CD4-positive, alpha-beta T cell (primary cell): ENCODE data around the gene SAP30BP. TPM values are rescaled to one million over a fixed set of nuclear protein-coding genes. Genes with fewer than 3 reads are reported as not detected.

Source experiments
- ATAC-seq: fragments of 200-7000 bp; cut with Tn5 transposase; one replicate; pipeline ENCODE4 v1.10.0; 2022; ENCODE audit warnings: mild to moderate bottlenecking; ENCODE audit not compliant: poor library complexity
- CTCF ChIA-PET: fragments of 350-600 bp; sonication (Branson Sonifier 250); formaldehyde crosslinking; loops from one replicate; lab custom pipeline; 2021; ENCODE audit warnings: antibody characterized with exemption, inconsistent platforms; lab: Charles Lee
- POLR2A ChIA-PET: fragments of 350-600 bp; sonication (Branson Sonifier 250); formaldehyde crosslinking; loops from one replicate; lab custom pipeline; 2021; ENCODE audit warnings: antibody characterized with exemption, inconsistent platforms; lab: Charles Lee
- DNase-seq, 14 experiments: peaks; one replicate each; pipeline ENCODE4 v3.0.0-alpha.2; 2013 to 2020; ENCODE audit warnings: mixed read lengths in 2 of 14
- H3K27ac ChIP-seq, 2 donors: one replicate each; pipeline versions ENCODE4 v1.5.1 to v1.7.0; 2013; ENCODE audit warnings: low read length in 2 of 2, low read depth in 1 of 2, mild to moderate bottlenecking in 1 of 2
- H3K27me3 ChIP-seq, 2 experiments: 1 replicate in 1 of 2; 2 replicates in 1 of 2; pipeline versions ENCODE4 v1.6.1 to v1.7.0; 2013; ENCODE audit warnings: low read length in 2 of 2, control low read depth in 1 of 2, mild to moderate bottlenecking in 1 of 2, moderate library complexity in 1 of 2; ENCODE audit not compliant: insufficient read depth in 2 of 2, control insufficient read depth in 1 of 2
- H3K36me3 ChIP-seq: one replicate; pipeline ENCODE4 v1.6.1; 2013; ENCODE audit warnings: low read length, control low read depth; ENCODE audit not compliant: insufficient read depth
- H3K4me1 ChIP-seq: one replicate; pipeline ENCODE4 v1.6.1; 2013; ENCODE audit warnings: low read length, control low read depth; ENCODE audit not compliant: insufficient read depth
- H3K4me3 ChIP-seq: one replicate; pipeline ENCODE4 v1.5.1; 2013; ENCODE audit warnings: mild to moderate bottlenecking, low read length, moderate library complexity
- H3K9me3 ChIP-seq, 2 experiments: 1 replicate in 1 of 2; 2 replicates in 1 of 2; pipeline versions ENCODE4 v1.6.1 to v1.7.0; 2013; ENCODE audit warnings: low read length in 2 of 2, mild to moderate bottlenecking in 2 of 2, control low read depth in 1 of 2, moderate library complexity in 1 of 2; ENCODE audit not compliant: control insufficient read depth in 1 of 2, insufficient read depth in 1 of 2
- H3K27ac Mint-ChIP-seq: one replicate; pipeline ENCODE4 v1.8.0; 2020; ENCODE audit warnings: mixed read lengths
- H3K27me3 Mint-ChIP-seq: one replicate; pipeline ENCODE4 v1.8.0; 2021; ENCODE audit warnings: mixed read lengths
- H3K36me3 Mint-ChIP-seq: one replicate; pipeline ENCODE4 v1.8.0; 2021; ENCODE audit warnings: low read depth, mixed read lengths
- H3K4me1 Mint-ChIP-seq: one replicate; pipeline ENCODE4 v1.8.0; 2021; ENCODE audit warnings: low read depth, mixed read lengths
- H3K4me3 Mint-ChIP-seq: one replicate; pipeline ENCODE4 v1.8.0; 2020; ENCODE audit warnings: mild to moderate bottlenecking, mixed read lengths
- H3K9me3 Mint-ChIP-seq: one replicate; pipeline ENCODE4 v1.8.0; 2020; ENCODE audit warnings: mixed read lengths
- CTCF ChIP-seq: fragments of 200-600 bp; IDR thresholded peaks from one replicate; pipeline ENCODE4 v1.8.0; 2022; ENCODE audit warnings: antibody characterized with exemption, mild to moderate bottlenecking
- intact Hi-C, 2 experiments: fragments of 100-400 bp; cut with DNase I in 1 of 2; cut with micrococcal nuclease in 1 of 2; formaldehyde crosslinking; loops; one replicate each; pipeline versions ENCODE4 v1.15.1 to v1.9.0; 2023 to 2025; cut with DNase I, micrococcal nuclease
- total RNA-seq, 174 experiments: library from RNA in 2 of 174; stranded (reverse) in 2 of 174; gene quantifications; one replicate each; pipeline ENCODE4 v1.2.3 and lab custom pipeline; 2021 to 2026

SAP30BP gene
- total RNA-seq, 2 experiments from 2014 or later: 209 to 227 TPM

DNA sequence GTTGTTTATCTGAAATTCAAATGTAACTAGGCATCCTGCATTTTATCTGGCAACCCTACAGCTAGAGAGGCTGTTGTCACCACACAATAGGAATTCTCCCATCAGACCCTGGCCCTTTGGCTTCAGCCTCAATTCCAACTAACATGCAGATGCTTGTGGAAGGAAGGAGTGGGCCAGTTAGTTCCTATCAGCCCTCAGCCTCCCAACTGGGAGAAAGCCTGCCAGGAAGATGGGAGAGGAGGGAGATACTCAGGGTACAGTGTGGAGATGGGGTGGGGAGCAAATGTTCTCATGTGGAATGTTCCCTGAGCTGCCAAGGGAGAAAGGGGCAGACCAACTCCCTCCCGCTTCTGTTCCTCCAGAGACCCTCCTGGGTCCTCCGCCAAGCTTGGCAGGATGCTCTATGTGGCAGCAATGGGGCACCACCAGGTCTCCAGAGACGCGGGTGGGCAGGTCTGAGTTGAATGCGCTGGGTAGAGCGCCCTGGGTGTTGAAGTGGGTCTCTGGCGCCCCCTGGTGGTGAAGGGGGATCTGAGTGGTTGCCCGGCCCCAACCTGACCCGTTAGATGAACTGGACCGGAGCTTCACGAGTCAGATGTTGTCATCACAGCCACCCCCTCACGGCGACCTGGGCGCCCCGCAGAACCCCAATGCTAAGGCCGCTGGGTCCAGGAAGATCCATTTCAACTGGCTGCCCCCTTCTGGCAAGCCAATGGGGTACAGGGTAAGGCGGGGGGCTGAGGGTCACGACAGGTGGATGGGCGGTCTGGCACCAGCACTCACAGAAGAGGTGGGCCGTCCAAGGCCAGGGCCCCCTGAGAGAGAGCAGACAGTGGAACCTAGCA, 82.6 kb downstream of the SAP30BP start:
- intact Hi-C loops: loop anchor here (1.0 to 10.0 kb wide), 6 partner anchors 38 to 485 kb away; partner anchors contain the start of genes GGA3 (in 1 of the 2), MRPS7 (in 1 of the 2) and SMIM5 (in 1 of the 2)
- ATAC-seq (peak; percentile 70), DNase-seq (peak; percentile 75 to 94 (median 86))
- peak; percentile 91 for TF ChIP-seq CTCF
- Mint-ChIP-seq H3K27ac (no peak overlapping the region), H3K9me3 (no peaks in the 10 kb centered on the region), H3K36me3 (no peaks in the 10 kb centered on the region), H3K4me3 (peak overlapping the region; percentile 20), H3K4me1 (peaks cover 10% of the 10 kb centered on the region), H3K27me3 (peaks cover 3% of the 10 kb centered on the region)
- Histone ChIP-seq H3K9me3 (no peaks in the 10 kb centered on the region), H3K27me3 (no peaks in the 10 kb centered on the region), H3K36me3 (no peaks in the 10 kb centered on the region), H3K4me1 (peaks cover 34% of the 10 kb centered on the region), H3K27ac (no peak overlapping the region), H3K4me3 (no peak overlapping the region)
- POLR2A ChIA-PET: interaction anchor here (1.5 to 4.0 kb wide), 3 partner anchors 26 to 117 kb away, joined by 3 to 12 read pairs (median 6); partner anchors contain the start of genes RECQL5, SAP30BP and SMIM5
- CTCF ChIA-PET: interaction anchor here (0.6 to 7.1 kb wide), 15 partner anchors 12 to 120 kb away, joined by 3 to 78 read pairs (median 4); partner anchors contain the start of genes GALK1, ITGB4, RECQL5 and SAP30BP

DNA sequence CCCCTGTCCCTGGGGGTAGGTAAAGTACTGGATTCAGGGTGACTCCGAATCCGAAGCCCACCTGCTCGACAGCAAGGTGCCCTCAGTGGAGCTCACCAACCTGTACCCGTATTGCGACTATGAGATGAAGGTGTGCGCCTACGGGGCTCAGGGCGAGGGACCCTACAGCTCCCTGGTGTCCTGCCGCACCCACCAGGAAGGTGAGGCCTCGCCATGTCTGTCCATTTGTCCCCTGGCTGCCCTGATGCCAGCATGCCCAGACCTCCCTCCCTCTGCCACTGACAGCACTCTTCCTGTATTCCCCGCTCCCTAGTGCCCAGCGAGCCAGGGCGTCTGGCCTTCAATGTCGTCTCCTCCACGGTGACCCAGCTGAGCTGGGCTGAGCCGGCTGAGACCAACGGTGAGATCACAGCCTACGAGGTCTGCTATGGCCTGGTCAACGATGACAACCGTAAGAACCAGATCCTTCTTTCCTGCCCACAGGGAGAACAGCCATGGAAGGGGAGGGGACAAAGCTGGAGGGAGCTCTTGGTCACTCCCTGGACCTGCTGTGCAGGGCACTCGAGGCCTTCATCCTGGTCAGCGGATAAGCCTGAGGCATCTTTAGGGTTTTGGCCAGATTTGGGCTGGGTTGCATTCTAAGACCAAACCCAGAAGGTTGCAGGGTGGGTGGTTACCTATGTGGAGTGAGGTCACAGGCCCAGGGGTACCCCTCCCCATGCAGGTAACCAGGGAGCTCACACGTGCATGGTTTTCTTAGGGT, 83.7 kb downstream of the SAP30BP start:
- DNase-seq: peak in 1 of 14 experiments; percentile 40
- H3K9me3 Mint-ChIP-seq: no peaks in the 10 kb centered on the region

More for the DNA sequence above, 83.7 kb downstream of the SAP30BP start:
- Histone ChIP-seq H3K4me1 (peaks cover 36% of the 10 kb centered on the region), H3K27ac (no peak overlapping the region), H3K9me3 (no peaks in the 10 kb centered on the region), H3K4me3 (no peak overlapping the region), H3K27me3 (no peaks in the 10 kb centered on the region), H3K36me3 (no peaks in the 10 kb centered on the region)
- Mint-ChIP-seq H3K36me3 (no peaks in the 10 kb centered on the region), H3K27ac (no peak overlapping the region), H3K4me3 (no peak overlapping the region), H3K27me3 (peaks cover 3% of the 10 kb centered on the region), H3K4me1 (peaks cover 12% of the 10 kb centered on the region)
- no peak for TF ChIP-seq CTCF
- CTCF ChIA-PET: interaction anchor here (0.9 to 7.1 kb wide), 3 partner anchors 98 to 121 kb away, joined by 3 to 78 read pairs (median 7); partner anchors contain the start of gene SMIM5
- intact Hi-C loops: loop anchor here (1.0 to 10.0 kb wide), 5 partner anchors 36 to 486 kb away; partner anchors contain the start of genes GGA3 (in 1 of the 2), MRPS7 (in 1 of the 2) and SMIM5 (in 1 of the 2)
- POLR2A ChIA-PET: interaction anchor here (1.0 to 4.0 kb wide), 4 partner anchors 29 to 118 kb away, joined by 3 to 12 read pairs (median 6); partner anchors contain the start of genes RECQL5, SAP30BP, SMIM5 and WBP2
- ATAC-seq: no peak
